Medulla oblongata (tissue), 1 donor: ENCODE data around the gene STARD4.

Experiments used
- DNase-seq: peaks from one replicate; pipeline ENCODE4 v3.0.0-alpha.2; 2015; ENCODE audit errors: extremely low spot score

STARD4 gene

DNA sequence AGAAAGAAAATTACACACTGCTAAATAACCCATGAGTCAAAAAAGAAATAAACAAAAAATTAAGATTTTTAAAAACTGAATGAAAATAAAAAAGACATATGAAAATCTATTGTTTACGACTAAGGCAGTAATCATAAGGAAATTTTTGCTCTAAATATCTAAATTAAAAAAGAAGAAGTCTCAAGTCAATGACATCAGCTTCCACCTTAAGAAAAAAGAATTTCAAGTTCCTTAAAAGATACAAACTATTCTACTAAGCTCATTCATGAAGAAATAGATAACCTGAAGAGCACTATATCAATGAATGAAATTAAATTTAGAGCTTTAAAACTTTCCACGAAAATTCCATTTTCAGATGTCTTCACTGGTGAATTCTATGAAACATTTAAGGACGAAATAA, 15.7 kb upstream of the STARD4 start:
- DNase-seq = no peak

DNA sequence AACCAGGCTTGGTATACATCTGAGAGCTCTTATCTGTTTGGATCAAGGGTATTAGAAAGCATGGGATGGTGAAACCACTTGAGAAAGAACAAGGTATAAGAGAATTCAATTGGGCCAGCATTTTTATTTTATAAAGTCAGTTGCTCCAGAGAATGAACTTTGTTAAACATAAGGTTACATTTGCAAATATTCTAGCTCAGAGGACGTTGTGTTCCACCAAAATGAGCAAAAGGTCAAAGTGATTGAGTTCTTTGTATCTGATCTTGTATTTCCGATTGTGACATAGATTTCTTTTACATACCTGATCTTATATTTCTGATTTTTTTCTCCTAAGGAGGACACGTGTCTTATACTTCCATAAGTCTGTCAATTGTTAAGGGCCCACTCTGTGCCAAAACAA, 8.6 kb upstream of the STARD4 start:
- no peak for DNase-seq

DNA sequence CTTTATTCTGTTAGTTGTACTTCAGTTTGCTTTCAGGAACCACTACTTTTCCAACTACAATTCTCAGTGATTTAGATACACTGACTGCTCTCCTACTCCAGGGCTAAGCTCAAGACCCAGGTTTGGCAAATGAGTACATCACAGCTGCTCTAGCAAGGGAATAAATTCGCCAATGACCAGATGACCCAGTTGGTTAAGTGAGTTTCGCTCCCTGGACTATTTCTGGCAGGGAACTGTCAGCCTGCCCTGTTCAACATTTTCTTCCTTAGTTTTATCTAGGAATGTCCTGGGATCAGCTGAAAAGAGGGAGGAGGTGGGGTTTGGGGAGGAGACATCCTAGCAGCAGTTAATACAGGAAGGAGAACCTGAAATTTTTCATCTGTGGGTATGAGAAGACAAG, 6.4 kb upstream of the STARD4 start:
- DNase-seq = no peak

DNA sequence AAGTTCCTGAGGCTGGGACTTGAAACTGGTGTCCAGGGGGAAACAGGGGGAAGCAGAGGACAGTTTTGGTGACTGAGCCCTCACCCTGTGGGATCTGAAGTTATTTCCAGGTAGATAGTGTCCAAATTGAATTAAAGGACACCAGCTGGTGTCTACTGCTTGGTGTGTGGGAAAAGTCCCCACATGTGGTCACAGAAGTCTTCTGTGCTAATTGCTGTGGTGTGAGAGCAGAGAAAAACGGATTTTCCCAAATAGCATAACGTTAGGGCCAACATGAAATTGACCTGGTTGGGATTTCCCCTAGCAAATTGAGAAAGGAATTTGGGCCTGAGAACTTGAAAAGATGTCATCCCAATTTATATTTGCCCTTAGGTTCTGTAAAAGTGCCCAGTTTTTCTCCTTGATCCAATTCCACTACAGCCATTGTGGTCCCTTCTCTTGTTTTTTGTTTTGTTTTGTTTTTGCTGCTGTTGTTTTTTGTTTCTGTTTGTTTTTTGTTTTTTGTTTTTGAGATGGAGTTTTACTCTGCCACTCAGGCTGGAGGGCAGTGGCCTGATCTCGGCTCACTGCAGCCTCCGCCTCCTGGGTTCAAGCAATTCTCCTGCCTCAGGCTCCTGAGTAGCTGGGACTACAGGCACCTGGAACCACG, 5.6 kb upstream of the STARD4 start:
- no peak for DNase-seq

DNA sequence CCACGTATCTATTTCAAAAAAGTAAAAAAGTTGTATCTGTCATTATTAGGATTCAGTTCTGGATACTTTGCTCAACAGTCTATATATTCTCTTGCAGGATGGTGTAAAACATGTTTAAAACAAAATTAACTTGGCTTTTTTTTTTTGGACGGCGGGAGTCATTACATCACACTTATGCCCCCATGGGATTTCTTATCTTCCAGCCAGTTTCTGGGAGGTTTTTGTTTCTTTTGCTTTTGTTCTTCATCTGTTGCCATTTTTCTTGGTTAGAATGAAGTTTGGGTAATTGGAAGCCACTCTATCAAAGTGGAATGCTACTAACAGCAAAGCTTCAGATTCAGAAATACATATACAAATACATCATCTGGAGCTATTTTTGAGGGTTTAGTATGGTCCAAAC, 1.8 kb upstream of the STARD4 start:
- DNase-seq = no peak

DNA sequence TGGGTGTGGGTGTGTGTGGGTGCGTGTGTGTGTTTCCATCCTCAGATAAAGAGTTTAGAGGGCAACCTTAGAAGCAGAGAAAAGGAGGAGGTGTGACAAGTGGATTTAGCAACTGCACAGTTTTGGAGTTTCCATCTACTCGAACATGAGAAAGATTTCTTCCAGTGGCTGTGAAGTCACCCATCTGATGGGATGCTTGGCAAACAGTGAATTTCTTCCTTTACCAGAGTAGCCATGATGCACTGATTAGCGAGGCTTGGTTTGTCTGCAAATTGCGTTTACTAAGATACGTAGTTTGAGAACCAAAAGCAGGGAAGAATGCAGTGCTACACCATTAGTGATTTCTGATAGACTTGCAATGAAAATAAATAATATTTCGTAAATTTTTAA, 791 bp upstream of the STARD4 start:
- DNase-seq = no peak

DNA sequence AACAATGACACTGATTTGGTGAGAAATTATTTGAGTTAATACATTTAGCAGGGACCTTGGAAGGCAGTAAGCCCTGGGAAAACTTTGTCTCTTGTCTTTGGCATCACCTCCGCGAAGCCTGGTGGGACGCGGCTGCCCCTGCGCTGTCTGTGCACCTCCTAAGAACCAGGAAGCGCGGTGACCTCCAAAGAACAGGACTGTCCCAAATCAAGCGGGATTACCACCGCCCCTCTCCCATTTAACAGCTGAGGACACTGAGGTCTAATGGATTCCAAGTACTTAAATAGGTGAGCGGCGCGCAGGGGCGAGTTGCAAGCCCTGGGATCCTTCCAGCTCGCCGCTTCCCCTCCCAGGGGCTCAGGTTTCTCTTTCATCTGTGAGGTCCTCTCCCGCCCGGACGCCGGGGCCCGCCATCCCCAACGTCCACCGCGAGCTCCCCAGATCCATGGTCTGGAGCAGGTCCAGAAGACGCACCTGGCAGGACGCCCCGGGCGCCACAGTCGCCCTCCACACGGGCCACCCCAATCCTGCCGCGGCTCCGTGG, 432 bp downstream of the STARD4 start:
- DNase-seq = peak; percentile 58

DNA sequence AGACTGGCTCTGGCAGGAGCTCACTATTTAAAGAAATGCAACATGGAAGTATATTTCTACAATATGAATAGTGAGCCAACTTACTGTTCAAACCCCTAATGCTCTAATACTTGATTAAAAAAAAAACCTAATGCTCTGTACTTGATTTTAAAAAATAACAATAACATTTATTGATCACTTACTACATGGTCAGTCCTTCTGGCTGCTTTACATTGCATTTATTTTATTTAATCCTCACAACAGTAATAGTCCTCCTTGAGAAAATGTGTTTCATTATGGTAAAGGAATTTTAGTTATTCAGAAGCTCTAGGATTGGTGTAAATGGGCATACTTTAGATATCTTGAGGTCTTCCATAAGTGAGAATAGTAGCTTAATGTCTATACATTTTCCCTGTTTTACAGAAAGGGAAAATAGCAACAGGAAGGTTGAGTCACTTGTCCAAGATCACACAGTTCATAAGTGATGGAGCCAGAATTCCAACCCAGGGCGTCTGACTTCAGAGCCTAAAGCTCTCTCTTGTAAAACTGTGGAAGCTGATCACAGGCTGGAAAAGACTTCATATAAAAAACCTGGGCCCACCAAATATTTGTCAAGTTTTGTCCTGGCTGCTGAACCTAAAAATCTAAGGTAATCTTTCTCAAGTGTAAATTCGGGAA, 1.0 kb downstream of the STARD4 start:
- peak; percentile 33 for DNase-seq

DNA sequence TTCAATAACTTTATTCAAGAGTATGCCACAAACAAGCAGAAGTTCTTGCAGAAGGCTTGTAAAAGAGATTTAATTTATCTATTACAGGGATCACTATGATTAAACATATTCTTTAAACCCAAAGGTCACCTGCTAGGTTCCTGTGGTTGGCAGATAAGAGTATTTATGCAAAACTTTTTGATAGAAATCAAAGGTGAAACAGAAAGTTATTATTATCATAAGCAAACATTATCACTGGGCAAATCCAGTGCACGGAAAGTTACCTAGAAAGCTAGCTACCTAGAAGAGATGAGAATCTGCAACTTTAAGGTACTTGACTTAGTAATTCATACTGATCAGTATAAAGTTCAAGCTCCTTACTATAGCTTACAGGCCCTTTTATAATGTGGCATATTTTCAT, 3.2 kb downstream of the STARD4 start:
- DNase-seq = no peak

DNA sequence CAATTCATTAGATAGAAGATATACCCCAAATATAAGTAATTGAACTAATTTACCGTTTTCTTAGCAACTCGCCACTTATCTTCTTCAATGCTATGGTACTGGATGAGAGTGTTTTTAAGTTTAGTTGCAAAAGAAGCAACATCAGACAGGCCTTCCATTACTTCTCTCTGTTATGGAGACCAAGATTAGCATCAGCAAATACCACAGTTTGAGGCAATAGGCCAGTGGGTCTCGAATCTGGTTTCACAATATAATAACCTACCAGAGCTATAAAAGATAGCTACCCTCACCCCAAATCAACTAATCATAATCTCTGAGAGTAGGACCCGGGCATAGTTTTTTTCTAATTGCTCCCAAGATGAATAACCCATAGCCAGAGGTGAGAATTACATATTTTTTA, 5.1 kb downstream of the STARD4 start:
- no peak for DNase-seq

DNA sequence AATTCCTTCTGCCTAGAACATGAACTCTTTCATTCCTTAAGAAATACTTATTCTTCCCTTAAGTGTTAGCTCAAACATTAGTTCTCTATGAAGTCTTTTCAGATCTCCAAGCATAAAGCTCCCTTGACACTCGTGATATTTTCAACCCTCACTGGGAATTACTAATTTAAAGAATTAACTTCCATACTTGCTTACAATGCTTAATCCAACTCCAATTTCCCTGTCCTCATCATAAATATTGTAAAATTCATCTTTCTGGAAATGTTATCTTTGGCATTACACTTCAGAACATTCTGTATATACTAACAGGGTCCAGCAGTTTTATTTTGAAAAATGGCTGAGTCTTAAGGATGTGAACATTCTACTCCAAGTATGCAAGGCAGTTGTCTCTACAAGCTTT, 7.2 kb downstream of the STARD4 start:
- no peak for DNase-seq

DNA sequence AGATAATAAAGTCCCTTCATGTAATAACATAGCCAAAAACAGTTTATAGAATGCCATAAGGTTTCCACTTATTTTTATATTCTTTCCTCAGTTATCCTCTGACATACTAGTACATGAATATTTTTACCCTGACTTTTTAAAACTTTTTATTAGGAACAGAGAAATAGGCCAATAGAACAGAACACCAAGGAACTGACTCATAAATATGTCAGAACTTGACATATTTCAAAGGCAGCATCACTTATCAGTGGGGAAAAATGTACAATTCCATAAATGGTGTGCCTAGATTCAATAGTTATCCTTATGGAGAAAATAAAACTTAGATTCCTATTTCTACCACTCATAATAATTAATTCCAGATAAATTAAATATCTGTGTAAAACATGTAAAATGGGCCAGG, 9.4 kb downstream of the STARD4 start:
- DNase-seq = no peak

DNA sequence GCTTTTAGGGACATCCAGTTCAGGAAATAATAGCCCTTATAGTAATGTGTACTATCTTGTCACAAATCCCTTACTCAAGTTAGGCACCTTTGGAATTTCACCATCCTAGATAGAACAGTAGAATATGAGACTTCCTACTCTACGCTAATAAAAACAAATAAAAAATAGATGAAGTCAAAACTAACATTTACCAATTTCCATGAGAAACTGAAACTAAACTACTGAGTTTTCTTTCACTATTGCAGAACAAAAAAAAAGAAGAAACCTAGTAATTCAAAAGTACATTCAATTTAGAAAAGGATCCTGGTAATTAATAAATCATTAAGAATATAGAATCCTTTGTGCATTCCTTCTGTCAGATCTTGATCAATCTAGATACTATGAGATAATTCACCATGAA, 14.0 kb downstream of the STARD4 start:
- no peak for DNase-seq

DNA sequence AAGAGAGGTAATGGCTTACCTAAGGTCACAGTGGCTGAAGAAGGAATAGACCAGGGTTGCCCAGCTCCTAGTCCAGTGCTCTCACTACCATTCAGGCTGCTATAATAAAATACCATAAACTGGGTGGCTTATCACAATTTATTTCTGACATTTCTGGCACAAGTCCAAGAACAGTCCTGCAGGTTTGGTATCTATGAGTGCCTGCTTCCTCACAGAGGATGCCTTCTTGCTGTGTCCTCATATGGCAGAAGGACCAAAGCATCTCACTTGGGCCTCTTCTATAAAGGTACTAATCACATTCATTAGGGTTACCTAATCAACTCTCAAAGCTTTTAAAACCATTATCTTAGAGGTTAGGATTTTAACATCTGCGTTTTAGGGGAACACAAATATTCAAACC, 17.2 kb downstream of the STARD4 start:
- no peak for DNase-seq

DNA sequence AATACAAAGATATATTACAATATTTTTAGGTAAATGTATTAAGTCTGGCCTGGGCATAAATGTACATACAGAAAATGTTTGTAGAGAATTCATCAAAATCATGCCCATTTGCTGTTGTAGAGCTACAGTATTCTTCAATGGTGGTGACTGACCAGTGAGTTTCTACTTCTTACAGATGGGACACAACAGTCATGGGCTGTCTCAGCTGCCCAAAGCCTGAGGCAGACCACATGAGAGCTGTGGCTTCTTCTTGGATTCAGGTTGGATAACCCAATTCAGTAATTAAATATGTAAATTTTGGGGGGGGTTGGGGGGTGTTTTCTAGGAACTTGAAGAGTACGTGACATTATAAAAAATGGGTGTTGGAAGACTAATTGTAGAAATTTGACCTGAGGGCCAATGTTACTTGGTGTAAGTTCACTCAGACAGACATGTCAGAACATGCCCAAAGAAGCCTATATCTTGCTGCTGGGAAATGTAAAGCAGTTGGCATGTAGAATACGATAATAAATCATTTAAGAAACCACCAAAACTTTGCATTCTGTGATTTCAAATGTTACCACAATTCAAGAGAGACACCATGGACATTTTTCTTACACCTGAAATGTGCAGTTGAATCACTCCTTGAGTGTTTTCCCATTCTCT, 17.9 kb downstream of the STARD4 start:
- DNase-seq = no peak

DNA sequence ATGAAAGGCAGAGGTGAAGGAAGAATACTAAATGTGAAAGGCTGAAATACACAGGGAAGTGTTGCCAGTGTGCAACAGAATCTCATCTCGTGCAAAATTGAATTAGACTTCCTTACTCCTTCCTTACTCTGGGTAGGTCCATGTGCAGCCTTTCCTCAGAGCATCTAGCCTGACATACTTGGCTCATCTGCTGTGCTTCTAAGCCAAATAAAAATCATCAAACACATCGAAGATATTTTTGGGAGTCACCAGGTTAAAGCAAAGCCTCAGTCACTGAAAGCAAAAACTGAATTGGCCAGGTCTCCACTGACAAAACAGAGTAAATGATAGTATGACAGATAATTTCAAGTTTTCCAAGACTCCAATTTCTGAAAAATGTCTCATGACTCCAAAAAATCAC, 19.3 kb downstream of the STARD4 start:
- no peak for DNase-seq

DNA sequence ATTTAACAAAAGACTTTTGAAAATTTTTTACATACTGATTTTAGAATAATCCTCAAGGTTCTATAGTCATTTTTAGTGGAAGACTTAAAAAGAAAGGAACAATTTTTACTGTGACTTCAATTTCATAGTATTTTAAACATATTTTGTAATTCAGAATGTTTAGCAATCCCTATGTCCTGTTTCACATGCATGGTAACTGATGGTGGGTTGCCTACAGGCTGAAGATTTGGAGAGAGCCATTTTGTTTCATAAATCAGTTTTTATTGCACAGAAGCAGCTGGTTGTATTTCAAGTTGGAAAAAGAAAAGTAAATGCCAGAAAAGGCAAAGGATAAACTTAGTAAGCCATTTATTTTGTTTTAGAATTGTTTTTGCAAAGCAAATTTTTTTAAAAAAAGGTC, 24.0 kb downstream of the STARD4 start:
- no peak for DNase-seq

DNA sequence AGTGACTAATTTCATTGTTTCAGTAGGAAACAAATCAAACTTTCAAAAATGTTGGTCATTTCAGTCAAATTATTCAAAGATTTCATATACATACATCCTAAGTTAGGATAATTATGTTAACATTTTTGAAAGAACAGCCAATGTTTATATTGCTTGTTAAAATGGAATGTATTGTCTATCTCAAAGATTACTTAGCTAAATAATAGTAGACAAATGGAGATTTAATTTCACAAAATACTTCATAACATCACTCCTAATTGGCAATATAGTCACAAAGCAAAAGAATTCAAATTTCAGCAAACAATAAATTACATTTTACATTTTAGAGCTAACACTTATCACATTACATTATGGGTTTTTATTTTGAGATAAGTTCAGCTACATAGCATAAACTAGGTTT, 25.4 kb downstream of the STARD4 start:
- DNase-seq = no peak

DNA sequence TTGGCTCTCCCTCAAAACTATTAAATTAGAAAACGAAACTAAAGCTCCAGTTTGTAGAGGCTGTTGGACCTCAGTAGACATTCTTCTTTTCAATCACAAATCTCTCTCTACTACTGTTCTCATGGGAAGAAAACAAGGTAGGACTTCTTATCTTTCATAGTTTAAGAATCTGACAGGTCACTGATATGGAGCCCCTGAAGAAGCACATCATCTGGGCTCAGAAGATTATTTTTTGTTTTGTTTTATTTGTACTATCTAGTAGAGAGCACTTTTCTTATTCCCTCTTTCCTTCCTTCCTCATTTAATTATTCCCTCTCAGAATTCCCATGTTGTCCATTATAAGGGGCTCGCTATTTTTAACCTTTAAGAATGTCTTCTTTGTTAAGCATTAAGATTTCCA, 26.3 kb downstream of the STARD4 start:
- no peak for DNase-seq

DNA sequence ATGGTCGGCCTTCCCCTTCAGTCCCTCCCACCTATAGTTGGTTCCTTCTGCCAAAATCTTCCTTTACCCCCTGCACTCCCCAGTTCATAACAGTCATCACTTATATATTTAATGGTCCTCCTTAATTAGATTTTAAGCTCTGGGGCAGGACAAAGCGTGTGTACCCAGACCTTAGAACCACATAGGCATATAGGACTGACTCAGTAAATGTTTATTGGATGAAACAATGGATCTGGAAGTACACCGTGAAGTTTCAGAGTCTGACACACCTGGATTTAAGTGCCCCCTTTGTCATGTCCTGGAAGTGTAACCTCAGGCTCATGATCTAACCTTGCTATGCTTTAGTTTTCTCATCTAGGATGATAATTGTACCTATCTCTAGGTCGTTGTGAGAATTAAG, 32.0 kb downstream of the STARD4 start:
- no peak for DNase-seq

DNA sequence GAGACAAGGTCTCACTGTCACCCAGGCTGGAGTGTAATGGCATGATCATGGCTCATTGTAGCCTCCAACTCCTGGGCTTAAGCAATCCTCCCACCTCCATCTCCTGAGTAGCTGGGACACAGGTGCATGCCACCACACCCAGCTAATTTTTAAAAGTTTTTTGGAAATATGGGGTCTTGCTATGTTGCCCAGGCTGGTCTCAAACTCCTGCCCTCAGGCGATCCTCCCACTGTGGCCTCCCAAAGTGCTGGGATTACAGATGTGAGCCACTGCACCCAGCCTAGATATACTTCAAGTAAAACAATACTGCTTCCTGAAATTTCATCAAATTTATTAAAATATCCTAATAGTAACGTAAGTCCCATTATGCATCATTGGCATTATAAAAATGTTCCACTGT, 33.4 kb downstream of the STARD4 start:
- no peak for DNase-seq

DNA sequence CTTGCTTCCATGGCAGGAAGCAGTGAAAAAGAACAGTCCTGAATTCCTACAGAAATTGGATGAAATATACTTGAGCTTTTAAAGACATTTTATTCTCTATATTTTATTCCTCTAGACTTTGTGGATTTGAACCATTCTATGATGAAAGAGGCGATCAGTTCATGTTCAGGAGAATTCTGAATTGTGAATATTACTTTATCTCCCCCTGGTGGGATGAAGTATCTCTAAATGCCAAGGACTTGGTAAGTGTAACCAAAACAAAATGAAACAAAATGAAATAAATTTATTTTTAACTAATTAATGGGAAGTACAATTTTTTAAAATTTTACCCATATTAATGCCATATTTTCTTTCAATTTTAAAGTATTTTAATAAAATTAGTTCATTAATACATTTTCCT, 34.1 kb downstream of the STARD4 start:
- no peak for DNase-seq

DNA sequence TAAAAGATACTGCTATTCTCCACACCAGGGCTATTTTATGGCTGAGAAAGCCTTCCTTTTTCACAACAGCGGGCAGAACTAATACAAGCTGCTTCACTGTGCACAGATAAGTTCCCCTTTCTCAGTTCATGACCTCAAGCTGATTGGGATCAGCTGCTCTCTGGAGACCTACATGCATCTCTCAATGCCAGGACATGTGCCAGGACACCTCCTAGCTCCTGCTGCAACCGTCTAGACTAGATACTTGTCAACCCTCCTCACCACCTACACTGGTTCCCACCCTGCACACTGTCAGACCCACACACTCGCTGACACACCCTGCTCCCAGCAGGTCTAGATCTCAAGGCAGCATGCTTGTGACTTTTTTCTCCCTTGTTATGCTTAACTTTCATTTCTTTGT, 39.8 kb downstream of the STARD4 start:
- DNase-seq = peak; percentile 63
